GM18868 (cell line): ENCODE results near the gene MAP9.
"Not testable (repeated sequence)": the region's sequence is repeated elsewhere in the genome, so short reads cannot be mapped to it uniquely, and the experiment has no call there.

Source experiments
- ATAC-seq: cut with Tn5 transposase; IDR thresholded peaks from one replicate; pipeline ENCODE4 v1.9.1; 2021; ENCODE audit warnings: mild to moderate bottlenecking, moderate library complexity; ENCODE audit not compliant: unreplicated experiment

MAP9 gene

DNA sequence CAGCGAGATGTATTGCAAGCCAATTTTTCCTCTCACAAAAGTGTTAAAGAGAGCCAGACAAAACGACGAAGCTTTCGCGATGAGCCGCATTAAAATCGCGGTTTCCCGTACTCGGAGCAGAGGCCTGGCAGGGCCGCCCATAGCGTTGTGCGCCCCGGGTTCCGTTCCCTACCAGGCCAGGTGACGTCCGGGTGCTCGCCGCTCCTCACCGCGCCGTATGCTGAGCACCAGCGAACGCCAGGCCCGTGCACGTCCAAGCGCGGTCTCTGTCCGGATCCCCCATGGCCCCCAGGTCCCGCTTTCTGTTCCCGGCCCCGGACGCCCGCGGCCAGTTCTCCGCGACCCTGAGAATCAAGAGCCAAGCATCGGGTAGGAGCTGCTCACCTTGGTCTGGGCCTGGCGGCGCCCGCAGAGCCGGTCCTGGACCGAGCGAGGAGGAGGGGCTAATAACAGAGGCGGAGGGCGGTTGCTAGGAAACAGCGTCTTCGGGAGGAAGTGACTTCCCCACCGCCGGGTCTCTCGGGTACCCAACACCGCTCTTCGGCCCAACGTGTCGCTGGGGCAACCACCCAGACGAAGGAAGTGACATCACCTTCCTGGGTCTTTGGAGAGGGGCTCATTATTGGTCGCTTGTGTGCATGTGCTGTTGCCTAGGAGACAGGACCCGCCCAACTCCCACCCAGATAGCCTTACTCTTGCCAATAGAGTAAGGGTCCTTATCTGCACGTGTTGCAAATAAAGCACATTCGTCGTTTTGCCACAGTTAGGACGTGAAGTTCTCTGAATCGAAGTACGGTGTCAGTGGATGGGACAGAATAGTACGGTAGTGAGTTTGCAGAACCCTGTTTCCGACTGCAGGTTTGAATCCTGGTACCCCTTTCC is at the start of gene MAP9:
Gene MAP9, minus strand, starts transcription at position 579 of the 882 bp plus-strand sequence. CDS start 1,115 bp downstream, outside the sequence.
- ATAC-seq = peak; percentile 99

DNA sequence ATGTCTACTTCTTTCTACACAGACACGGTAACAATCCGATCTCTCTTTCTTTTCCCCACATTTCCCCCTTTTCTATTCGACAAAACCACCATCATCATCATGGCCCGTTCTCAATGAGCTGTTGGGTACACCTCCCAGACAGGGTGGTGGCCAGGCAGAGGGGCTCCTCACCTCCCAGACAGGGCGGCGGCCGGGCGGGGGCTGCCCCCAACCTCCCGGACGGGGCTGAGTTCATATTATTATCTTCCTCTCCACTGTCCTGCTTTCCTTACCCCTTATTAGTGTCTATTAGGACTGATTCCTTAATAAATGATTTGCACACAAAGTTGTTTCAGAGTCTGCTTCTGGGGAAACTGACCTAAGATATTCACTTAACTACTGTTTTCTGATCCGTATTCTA is 48.0 kb upstream of the MAP9 start:
- not testable (repeated sequence) for ATAC-seq

DNA sequence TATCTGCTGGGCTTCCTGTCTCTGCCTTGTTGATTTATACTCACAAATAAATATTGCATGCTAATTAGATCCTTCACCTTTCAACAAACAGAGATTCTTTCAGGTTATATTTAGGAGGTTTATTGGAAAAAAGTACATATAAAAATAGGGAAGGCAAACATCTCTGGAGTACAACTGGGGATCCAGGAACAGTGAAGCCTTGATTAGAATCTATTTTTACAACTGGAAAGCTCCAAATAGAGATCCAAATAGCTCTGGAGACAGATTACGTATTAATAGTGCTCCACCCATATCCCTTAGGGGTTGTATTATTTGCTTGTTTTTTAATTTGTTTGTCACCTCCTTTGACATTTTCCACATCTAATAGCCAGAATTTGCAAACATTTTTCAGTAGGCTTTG is 46.9 kb upstream of the MAP9 start:
- ATAC-seq = no peak

- ATAC-seq = no peak
Measured at GRCh38 chr4:155419266-155419665, 42.5 kb upstream of the MAP9 start.

- no peak for ATAC-seq
Measured at GRCh38 chr4:155415662-155416061, 38.9 kb upstream of the MAP9 start.

DNA sequence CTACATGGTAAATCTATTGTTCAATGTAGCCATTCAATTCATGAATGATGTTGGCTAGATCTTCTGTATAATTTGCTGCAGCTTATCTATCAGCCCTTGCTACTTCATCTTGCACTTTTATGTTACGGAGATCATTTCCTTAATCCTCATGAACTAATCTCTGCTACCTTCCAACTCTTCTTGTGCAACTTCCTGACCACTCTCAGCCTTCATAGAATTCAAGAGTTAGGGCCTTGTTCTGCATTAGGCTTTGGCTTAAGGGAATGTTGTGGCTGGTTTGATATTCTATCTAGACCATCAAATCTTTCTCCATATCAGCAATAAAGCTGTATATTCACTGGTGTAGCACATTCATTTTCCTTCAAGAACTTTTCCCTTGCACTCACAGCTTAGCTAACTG is 36.7 kb upstream of the MAP9 start:
- no peak for ATAC-seq

DNA sequence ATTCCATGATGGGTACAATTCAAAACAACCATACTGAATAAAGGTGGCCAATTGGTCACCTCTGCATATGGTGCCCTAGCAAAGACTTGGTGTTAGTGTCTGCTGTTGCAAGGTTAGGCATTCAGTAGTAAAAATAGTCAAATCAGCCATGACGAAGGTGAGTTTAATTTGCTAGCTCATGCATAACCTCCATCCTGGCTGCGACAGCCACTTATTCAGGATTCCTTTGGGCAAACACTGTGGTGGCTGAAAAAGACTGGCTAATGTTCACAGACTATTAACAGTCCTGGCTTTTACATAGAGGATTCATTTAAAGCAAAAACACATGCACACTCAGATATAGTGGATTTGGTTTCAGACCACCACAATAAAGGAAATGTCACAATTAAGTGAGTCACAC is 34.8 kb upstream of the MAP9 start:
- ATAC-seq = no peak

DNA sequence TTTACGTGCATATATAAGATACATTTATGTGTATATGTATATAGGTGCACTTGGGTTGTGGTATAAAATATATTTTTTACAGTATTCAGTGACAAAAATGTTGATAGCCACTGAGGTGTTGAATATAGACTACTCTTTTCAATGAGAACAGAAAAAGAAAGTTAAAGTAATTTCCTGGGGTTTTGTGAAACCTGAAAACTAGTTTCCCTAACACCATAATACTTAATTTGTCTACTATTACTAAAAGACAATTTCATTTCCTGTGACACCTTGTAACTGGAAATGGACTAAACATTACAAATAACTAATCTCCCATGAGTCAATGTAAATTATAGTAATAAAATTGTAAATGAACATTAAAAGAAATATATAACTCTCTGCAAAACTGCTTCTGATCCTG is 32.0 kb upstream of the MAP9 start:
- ATAC-seq = no peak

GRCh38 chr4:155407480-155407879 is 30.7 kb upstream of the MAP9 start:
- ATAC-seq = no peak

- ATAC-seq = no peak
Measured at GRCh38 chr4:155405059-155405458, 28.3 kb upstream of the MAP9 start.

- no peak for ATAC-seq
Measured at GRCh38 chr4:155403886-155404285, 27.1 kb upstream of the MAP9 start.

GRCh38 chr4:155402941-155403340 is 26.2 kb upstream of the MAP9 start:
- no peak for ATAC-seq

DNA sequence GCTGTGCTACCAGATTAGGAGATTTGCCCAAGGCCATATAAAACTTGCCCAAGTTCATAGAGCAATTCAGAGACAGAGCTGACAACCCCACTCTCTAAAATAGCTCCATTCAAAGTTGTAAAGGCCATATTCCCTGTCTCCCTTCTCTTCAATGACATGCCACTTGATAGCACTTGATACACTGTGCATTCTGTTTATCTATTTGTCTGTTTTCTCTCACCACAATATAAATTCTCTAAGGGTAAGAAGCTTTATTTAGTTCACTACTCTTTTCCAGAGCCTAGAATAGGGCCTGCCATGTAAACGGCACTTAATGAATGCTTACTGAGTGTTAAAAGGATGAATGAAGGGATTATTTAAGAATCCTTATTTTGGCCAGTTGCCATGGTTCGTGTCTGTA is 24.1 kb upstream of the MAP9 start:
- no peak for ATAC-seq

- no peak for ATAC-seq
Measured at GRCh38 chr4:155399974-155400697, 23.4 kb upstream of the MAP9 start.

DNA sequence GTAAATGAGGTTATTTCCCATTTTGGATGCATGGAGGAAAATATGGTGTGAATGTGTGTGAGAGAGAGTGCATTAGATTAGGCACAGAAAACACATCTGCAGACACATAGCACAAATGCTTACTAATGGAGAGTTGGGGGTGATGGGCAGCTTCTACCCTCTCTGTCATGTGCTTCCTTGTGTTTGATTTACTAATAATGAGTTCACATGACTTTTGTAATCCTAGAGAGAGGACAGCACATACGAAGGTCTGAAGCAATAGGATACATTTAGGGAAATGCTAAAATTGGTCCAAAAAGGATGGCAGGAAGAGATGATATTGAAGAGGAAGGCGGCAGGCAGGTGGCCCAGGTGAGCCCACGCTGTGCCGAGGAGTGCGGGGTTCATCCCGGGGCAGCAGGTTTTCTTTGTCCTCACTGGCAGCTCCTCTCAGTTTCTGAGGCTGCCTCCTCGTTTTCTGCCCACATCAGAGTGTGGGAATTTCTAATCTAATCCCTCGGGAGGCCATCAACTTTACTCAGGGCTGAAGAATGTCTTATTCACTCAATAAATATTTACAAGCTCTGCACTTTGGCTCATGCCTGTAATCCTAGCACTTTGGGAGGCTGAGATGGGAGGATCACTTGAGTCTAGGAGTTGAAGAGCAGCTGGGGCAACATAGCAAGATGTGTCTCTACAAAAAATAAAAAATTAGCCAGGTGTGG is 15.9 kb upstream of the MAP9 start:
- ATAC-seq = no peak

DNA sequence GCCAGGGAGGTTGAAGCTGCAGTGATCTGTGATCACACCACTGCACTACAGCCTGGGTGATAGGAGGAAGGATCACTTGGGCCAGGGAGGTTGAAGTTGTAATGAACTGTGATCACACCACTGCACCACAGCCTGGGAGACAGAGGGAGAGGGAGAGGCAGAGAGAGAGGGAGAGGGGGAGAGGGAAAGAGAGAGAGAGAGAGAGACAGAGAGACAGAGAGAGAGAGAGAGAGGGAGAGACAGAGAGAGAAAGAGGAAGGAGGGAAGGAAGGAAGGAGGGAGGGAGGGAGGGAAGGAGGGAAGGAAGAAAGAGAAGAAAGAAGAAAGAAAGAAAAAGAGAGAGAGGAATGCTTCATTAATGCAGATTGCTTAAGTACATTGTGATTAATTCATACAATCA is 15.2 kb upstream of the MAP9 start:
- ATAC-seq = no peak

DNA sequence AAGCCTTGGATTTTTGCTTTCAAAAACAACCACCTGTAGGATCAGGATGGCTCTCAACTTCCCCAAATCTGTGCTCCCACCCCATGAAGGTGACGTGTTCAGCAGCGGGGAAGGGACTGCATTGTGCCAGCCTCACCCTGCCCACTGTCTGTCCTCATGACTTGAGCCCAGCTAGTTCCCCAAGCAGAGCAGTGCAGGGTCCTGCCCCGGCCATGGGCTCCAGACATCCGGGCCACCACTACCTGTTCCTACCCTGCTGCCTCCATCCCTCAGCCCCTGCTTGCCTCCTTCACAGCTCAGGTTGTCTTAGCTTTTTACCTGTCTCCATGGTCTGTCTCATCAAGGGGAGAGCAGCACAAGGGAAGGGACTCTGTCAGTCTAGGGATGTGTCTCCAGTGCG is 11.4 kb upstream of the MAP9 start:
- ATAC-seq = no peak

GRCh38 chr4:155383541-155383940 is 6.8 kb upstream of the MAP9 start:
- no peak for ATAC-seq

- no peak for ATAC-seq
Measured at GRCh38 chr4:155377276-155377675, 511 bp upstream of the MAP9 start.

DNA sequence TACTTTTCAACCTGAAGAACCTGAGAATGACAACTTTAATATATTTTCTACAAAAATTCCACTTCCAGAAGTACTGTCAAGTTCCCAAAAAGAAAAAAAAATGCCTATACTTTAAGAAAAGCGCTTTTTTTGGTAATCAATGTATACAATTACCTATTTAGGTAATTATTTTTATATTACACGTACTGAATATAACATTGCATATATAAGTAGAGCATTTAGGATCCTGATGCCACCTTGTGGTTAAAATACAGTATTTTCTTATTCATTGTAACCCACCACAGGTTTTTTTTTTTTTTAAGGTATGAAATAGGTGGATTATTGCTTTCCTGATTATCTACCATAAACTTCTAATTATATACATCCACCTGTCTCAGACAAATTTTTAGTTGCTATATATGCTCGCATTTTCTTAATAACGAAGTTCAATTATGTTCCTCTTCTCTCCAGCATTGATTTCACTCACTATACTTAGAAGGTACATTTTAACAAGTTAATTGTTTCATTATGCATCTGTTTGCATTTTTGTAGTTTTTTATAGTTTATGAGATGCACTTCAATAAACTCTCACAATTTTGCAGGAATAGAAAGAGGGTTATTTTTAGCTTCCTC is 5.2 kb downstream of the MAP9 start:
- peak; percentile 32 for ATAC-seq

DNA sequence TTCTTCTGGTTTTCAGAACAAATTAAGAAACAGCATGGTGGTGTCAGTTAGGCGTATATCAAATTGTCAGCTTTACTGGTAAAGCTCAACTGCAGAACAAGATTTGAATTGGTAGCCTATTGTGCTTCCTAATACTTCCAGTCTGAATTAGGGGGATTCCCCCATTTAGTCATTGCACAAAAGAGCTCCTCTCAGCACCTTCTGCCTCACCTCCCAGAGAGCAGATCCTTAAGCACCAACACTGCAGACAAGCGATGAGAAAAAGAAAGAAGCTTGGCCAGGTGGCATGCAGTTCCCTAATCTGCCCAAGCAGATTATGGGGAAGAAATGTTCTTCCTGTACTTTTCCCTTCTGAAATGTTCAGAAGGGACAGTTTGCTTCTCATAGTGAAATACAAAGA is 9.2 kb downstream of the MAP9 start:
- peak; percentile 89 for ATAC-seq
